HG02981 (cell line): ENCODE results near the gene DKC1.
"Not testable (repeated sequence)": the region's sequence is repeated elsewhere in the genome, so short reads cannot be mapped to it uniquely, and the experiment has no call there.

ENCODE experiments used
- ATAC-seq: cut with Tn5 transposase; IDR thresholded peaks from one replicate; pipeline ENCODE4 v1.9.1; 2021; ENCODE audit warnings: mild to moderate bottlenecking, moderate library complexity; ENCODE audit not compliant: unreplicated experiment

Gene DKC1

GRCh38 chrX:154817048-154817618 lies 54.5 kb downstream of the DKC1 start:
- ATAC-seq, result not testable (repeated sequence)

GRCh38 chrX:154818916-154819770 lies 56.5 kb downstream of the DKC1 start:
- no peak for ATAC-seq

- no peak for ATAC-seq
Observed at GRCh38 chrX:154819771-154820341, 57.2 kb downstream of the DKC1 start.

- ATAC-seq, result no peak
Observed at GRCh38 chrX:154821523-154821922, 58.9 kb downstream of the DKC1 start.

- no peak for ATAC-seq
Observed at GRCh38 chrX:154822029-154822428, 59.4 kb downstream of the DKC1 start.

GRCh38 chrX:154824638-154825037 lies 62.0 kb downstream of the DKC1 start:
- ATAC-seq, result no peak

GRCh38 chrX:154825586-154825985 lies 62.9 kb downstream of the DKC1 start:
- ATAC-seq, result not testable (repeated sequence)
